Endodermal cell (in vitro differentiated cells): Measurements from ENCODE around the gene ARHGAP22. TPM values are rescaled to one million over a fixed set of nuclear protein-coding genes. Genes with fewer than 3 reads are reported as not detected.

ENCODE experiments used
- DNase-seq: peaks from one replicate; pipeline ENCODE4 v3.0.0-alpha.2; 2017
- H3K27ac ChIP-seq: 2 replicates; pipeline ENCODE4 v1.5.1; 2013; ENCODE audit warnings: mild to moderate bottlenecking, low read depth, low read length, moderate library complexity
- H3K27me3 ChIP-seq: 2 replicates; pipeline ENCODE4 v1.6.1; 2013; ENCODE audit warnings: mild to moderate bottlenecking, low read length, moderate library complexity; ENCODE audit not compliant: insufficient read depth, control insufficient read depth, poor library complexity, severe bottlenecking
- H3K36me3 ChIP-seq: 2 replicates; pipeline ENCODE4 v1.7.0; 2013; ENCODE audit warnings: mild to moderate bottlenecking, low read length, moderate library complexity; ENCODE audit not compliant: control insufficient read depth, insufficient read depth
- H3K4me1 ChIP-seq: one replicate; pipeline ENCODE4 v1.7.0; 2013; ENCODE audit warnings: low read length; ENCODE audit not compliant: control insufficient read depth, insufficient read depth
- H3K4me3 ChIP-seq: 2 replicates; pipeline ENCODE4 v1.5.1; 2013; ENCODE audit warnings: mild to moderate bottlenecking, low read length, moderate library complexity
- H3K9ac ChIP-seq: 2 replicates; pipeline ENCODE4 v1.6.1; 2013; ENCODE audit warnings: mild to moderate bottlenecking, low read length, moderate library complexity; ENCODE audit not compliant: poor library complexity, severe bottlenecking; ENCODE audit errors: extremely low read depth
- H3K9me3 ChIP-seq: 2 replicates; pipeline ENCODE4 v1.6.1; 2013; ENCODE audit warnings: mild to moderate bottlenecking, low read length, moderate library complexity; ENCODE audit not compliant: control insufficient read depth
- H3K27ac Mint-ChIP-seq: 2 replicates; pipeline ENCODE4 v1.8.0; 2020; ENCODE audit warnings: mixed read lengths
- H3K27me3 Mint-ChIP-seq: 2 replicates; pipeline ENCODE4 v1.8.0; 2021; ENCODE audit warnings: mild to moderate bottlenecking, mixed read lengths; ENCODE audit not compliant: insufficient read depth
- H3K36me3 Mint-ChIP-seq: 2 replicates; pipeline ENCODE4 v1.8.0; 2020; ENCODE audit warnings: low read depth, mixed read lengths
- H3K4me1 Mint-ChIP-seq: 2 replicates; pipeline ENCODE4 v1.8.0; 2020; ENCODE audit warnings: mixed read lengths
- H3K4me3 Mint-ChIP-seq: 2 replicates; pipeline ENCODE4 v1.8.0; 2020; ENCODE audit warnings: mild to moderate bottlenecking, moderate library complexity, mixed read lengths
- H3K9me3 Mint-ChIP-seq: 2 replicates; pipeline ENCODE4 v1.8.0; 2020; ENCODE audit warnings: mild to moderate bottlenecking, mixed read lengths
- CTCF ChIP-seq: fragments of 200-600 bp; sonication (generic); conservative IDR thresholded peaks from 2 replicates; pipeline ENCODE4 v1.5.0; 2021; ENCODE audit warnings: antibody characterized with exemption, mild to moderate bottlenecking
- WGBS, 2 experiments: methylation state at CpG; one replicate each; pipeline versions ENCODE4 v1.1.5 to v1.1.7; 2013; ENCODE audit warnings: missing lambda C conversion rate in 2 of 2, mixed read lengths in 1 of 2; ENCODE audit not compliant: insufficient coverage in 1 of 2, insufficient read length in 1 of 2; 5-methylcytosine and 5-hydroxymethylcytosine counted together
- total RNA-seq, 2 donors: library from RNA; stranded (reverse); fragmentation: NEBNext Ultra II Directional in 1 of 2; extraction: Animal tissue kit (Norgen Biotek cat#: 25700) in 1 of 2; gene quantifications; 2 replicates in 1 of 2; 3 replicates in 1 of 2; pipeline ENCODE4 v1.2.1, GENCODE V29; 2021

Gene ARHGAP22
- total RNA-seq, 2 donors from 2014 or later, result 10.3 to 14.1 TPM

- TF ChIP-seq CTCF, result no peak
- peaks cover 18% of the 10 kb centered on the region for H3K4me1 Mint-ChIP-seq
- DNase-seq, result peak; percentile 41
- no peak overlapping the region for H3K27ac ChIP-seq
- H3K4me1 ChIP-seq, result no peaks in the 10 kb centered on the region
- H3K4me3 ChIP-seq, result no peak overlapping the region
- H3K27me3 Mint-ChIP-seq, result peaks cover 25% of the 10 kb centered on the region
- 90 to 95% methylated on average over 10 to 12 of the region's 12 CpGs for WGBS, 2 experiments
- peaks cover 26% of the 10 kb centered on the region for H3K27me3 ChIP-seq
- H3K36me3 Mint-ChIP-seq, result no peaks in the 10 kb centered on the region
- H3K36me3 ChIP-seq, result no peaks in the 10 kb centered on the region
- no peak overlapping the region for H3K4me3 Mint-ChIP-seq
- peaks cover 13% of the 10 kb centered on the region for H3K9me3 Mint-ChIP-seq
- H3K27ac Mint-ChIP-seq, result no peak overlapping the region
- H3K9me3 ChIP-seq, result peaks cover 16% of the 10 kb centered on the region
- H3K9ac ChIP-seq, result no peak overlapping the region
Measured at GRCh38 chr10:48519481-48520183, 85.2 kb downstream of the ARHGAP22 start.

- Histone ChIP-seq H3K27ac (no peak overlapping the region), H3K4me1 (no peaks in the 10 kb centered on the region), H3K9me3 (peaks cover 21% of the 10 kb centered on the region), H3K4me3 (no peak overlapping the region), H3K36me3 (no peaks in the 10 kb centered on the region), H3K9ac (no peak overlapping the region), H3K27me3 (peaks cover 23% of the 10 kb centered on the region)
- peaks cover 24% of the 10 kb centered on the region for H3K27me3 Mint-ChIP-seq
- WGBS, 2 experiments, result 82 to 93% methylated on average over 3 to 4 of the region's 4 CpGs
- H3K4me1 Mint-ChIP-seq, result peaks cover 18% of the 10 kb centered on the region
- peak; percentile 32 for DNase-seq
- TF ChIP-seq CTCF, result no peak
- H3K36me3 Mint-ChIP-seq, result no peaks in the 10 kb centered on the region
- no peak overlapping the region for H3K4me3 Mint-ChIP-seq
- no peak overlapping the region for H3K27ac Mint-ChIP-seq
- peaks cover 18% of the 10 kb centered on the region for H3K9me3 Mint-ChIP-seq
Measured at GRCh38 chr10:48518986-48519385, 85.9 kb downstream of the ARHGAP22 start.

- DNase-seq, result peak; percentile 37
- 88% methylated on average over 9 to 13 of the region's 13 CpGs for WGBS, 2 experiments
- no peaks in the 10 kb centered on the region for H3K36me3 ChIP-seq
- no peaks in the 10 kb centered on the region for H3K36me3 Mint-ChIP-seq
- TF ChIP-seq CTCF, result no peak
- peaks cover 24% of the 10 kb centered on the region for H3K27me3 Mint-ChIP-seq
- no peaks in the 10 kb centered on the region for H3K4me1 ChIP-seq
- H3K4me3 ChIP-seq, result no peak overlapping the region
- peak overlapping the region; percentile 12 for H3K27ac Mint-ChIP-seq
- peaks cover 21% of the 10 kb centered on the region for H3K27me3 ChIP-seq
- peaks cover 18% of the 10 kb centered on the region for H3K4me1 Mint-ChIP-seq
- H3K4me3 Mint-ChIP-seq, result no peak overlapping the region
- no peak overlapping the region for H3K9ac ChIP-seq
- no peak overlapping the region for H3K27ac ChIP-seq
- H3K9me3 ChIP-seq, result peaks cover 29% of the 10 kb centered on the region
- peaks cover 24% of the 10 kb centered on the region for H3K9me3 Mint-ChIP-seq
Measured at GRCh38 chr10:48517911-48518811, 86.7 kb downstream of the ARHGAP22 start.
